ENCODE results near the gene LPP. TPM values are rescaled to one million over a fixed set of nuclear protein-coding genes. Genes with fewer than 3 reads are reported as not detected.

LPP gene
- total RNA-seq, 1 experiment from 2014 or later = 54.0 TPM

DNA sequence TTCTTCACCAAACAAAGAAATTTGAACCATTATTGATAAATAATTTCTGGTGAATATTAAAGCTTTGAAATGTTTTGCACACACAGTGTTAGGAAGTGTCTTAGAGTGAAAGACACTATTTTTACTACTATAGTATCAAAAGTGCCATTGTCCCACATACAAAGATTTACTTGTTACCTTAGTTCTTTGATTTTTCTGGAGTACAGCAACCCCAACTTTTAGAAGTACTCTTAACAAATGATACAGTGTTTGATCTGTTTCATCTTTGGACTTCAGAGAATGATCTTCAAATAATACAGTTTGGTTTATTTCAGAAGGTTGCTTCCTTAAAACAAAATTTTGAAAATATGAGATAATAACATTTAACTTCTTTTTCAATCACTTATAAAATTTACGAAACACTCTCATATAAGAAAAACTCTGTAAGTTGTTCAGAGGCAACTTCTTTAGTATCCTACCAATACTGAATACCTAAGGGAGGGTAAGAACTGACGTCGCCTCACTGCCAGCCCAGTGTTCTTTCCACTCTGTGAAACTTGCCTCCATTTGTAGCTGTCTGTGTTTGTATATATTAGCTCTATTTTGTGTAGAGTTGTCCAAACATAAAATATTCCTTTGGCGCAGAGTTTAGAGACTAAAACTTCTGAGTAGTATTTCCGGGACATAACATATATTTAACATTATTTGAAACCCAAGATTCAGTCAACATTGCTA is 464.2 kb downstream of the LPP start:
- H2AFZ ChIP-seq (ENCODE audit: low read depth, low read length, poor library complexity, severe bottlenecking) = no peak overlapping the region
- ChIA-PET POLR2A (no interaction called here), RAD21 (ENCODE audit: low non-redundant PET in 1 of 2, low total read pairs in 2 of 2, uncharacterized antibody in 2 of 2, unreplicated experiment in 2 of 2) (no interaction called here), CTCF (no interaction called here)
- no peak for DNase-seq (ENCODE audit: low read depth, low spot score)
- no peaks in the 10 kb centered on the region for H3K79me2 ChIP-seq (ENCODE audit: insufficient read depth, low read length)
- no peaks in the 10 kb centered on the region for H3K4me1 ChIP-seq (ENCODE audit: control insufficient read depth in 1 of 2, insufficient read depth in 2 of 2, low read length in 2 of 2)
- no peaks in the 10 kb centered on the region for H3K9me2 ChIP-seq (ENCODE audit: insufficient read depth)
- H3K9ac ChIP-seq (ENCODE audit: low read length) = no peak overlapping the region
- BruUV-seq (replicated peaks) = no TSS peak
- no peaks in the 10 kb centered on the region for H3K9me3 ChIP-seq (ENCODE audit: control insufficient read depth in 1 of 2, insufficient read depth in 1 of 2, low read depth in 1 of 2, low read length in 2 of 2)
- H3K4me3 ChIP-seq (replicated peaks in 1 of 2; ENCODE audit: low read depth in 1 of 2, low read length in 2 of 2) = no peak overlapping the region
- H3K27me3 ChIP-seq (ENCODE audit: insufficient read depth, low read length) = no peaks in the 10 kb centered on the region
- no peak overlapping the region for H3K27ac ChIP-seq (ENCODE audit: low read depth, low read length)
- H3K36me3 ChIP-seq (ENCODE audit: control insufficient read depth in 1 of 2, insufficient read depth in 2 of 2, low read length in 2 of 2) = no peaks in the 10 kb centered on the region
- intact Hi-C loops (cut with micrococcal nuclease) = no loop called here
- no peaks in the 10 kb centered on the region for H4K20me1 ChIP-seq (ENCODE audit: insufficient read depth)
- no peak for TF ChIP-seq SP1 (IDR thresholded peaks at IDR 0.05; ENCODE audit: low read depth)
- no peak for TF ChIP-seq ZFX (IDR thresholded peaks at IDR 0.05)
- no peak for TF ChIP-seq POLR2AphosphoS5 (IDR thresholded peaks at IDR 0.05; ENCODE audit: low read depth, low read length)
- TF ChIP-seq ZNF274 (IDR thresholded peaks at IDR 0.05; ENCODE audit: low read depth, low read length) = no peak
- no peak for TF ChIP-seq TCF7L2 (IDR thresholded peaks at IDR 0.05; ENCODE audit: borderline replicate concordance, extremely low read depth, insufficient read depth, insufficient read length)
- TF ChIP-seq, protein P1, sequence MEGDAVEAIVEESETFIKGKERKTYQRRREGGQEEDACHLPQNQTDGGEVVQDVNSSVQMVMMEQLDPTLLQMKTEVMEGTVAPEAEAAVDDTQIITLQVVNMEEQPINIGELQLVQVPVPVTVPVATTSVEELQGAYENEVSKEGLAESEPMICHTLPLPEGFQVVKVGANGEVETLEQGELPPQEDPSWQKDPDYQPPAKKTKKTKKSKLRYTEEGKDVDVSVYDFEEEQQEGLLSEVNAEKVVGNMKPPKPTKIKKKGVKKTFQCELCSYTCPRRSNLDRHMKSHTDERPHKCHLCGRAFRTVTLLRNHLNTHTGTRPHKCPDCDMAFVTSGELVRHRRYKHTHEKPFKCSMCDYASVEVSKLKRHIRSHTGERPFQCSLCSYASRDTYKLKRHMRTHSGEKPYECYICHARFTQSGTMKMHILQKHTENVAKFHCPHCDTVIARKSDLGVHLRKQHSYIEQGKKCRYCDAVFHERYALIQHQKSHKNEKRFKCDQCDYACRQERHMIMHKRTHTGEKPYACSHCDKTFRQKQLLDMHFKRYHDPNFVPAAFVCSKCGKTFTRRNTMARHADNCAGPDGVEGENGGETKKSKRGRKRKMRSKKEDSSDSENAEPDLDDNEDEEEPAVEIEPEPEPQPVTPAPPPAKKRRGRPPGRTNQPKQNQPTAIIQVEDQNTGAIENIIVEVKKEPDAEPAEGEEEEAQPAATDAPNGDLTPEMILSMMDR (IDR thresholded peaks at IDR 0.05 in 2 of 3, conservative IDR thresholded peaks at IDR 0.05 in 1 of 3; ENCODE audit: borderline replicate concordance in 1 of 3, insufficient read depth in 1 of 3, low read depth in 2 of 3, low read length in 2 of 3) = no peak
- no peak for TF ChIP-seq JUND (IDR thresholded peaks at IDR 0.05)
- no peak for TF ChIP-seq POLR2A (IDR thresholded peaks at IDR 0.05; ENCODE audit: borderline replicate concordance, extremely low read depth, insufficient read depth, insufficient read length)
- no peak for TF ChIP-seq ELF1 (IDR thresholded peaks at IDR 0.05; ENCODE audit: borderline replicate concordance, low read depth)
- TF ChIP-seq, protein P2, sequence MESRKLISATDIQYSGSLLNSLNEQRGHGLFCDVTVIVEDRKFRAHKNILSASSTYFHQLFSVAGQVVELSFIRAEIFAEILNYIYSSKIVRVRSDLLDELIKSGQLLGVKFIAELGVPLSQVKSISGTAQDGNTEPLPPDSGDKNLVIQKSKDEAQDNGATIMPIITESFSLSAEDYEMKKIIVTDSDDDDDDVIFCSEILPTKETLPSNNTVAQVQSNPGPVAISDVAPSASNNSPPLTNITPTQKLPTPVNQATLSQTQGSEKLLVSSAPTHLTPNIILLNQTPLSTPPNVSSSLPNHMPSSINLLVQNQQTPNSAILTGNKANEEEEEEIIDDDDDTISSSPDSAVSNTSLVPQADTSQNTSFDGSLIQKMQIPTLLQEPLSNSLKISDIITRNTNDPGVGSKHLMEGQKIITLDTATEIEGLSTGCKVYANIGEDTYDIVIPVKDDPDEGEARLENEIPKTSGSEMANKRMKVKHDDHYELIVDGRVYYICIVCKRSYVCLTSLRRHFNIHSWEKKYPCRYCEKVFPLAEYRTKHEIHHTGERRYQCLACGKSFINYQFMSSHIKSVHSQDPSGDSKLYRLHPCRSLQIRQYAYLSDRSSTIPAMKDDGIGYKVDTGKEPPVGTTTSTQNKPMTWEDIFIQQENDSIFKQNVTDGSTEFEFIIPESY (IDR thresholded peaks at IDR 0.05; ENCODE audit: extremely low read depth, insufficient replicate concordance, low read length) = no peak
- no peak for TF ChIP-seq YY1 (IDR thresholded peaks at IDR 0.05; ENCODE audit: extremely low read depth, insufficient replicate concordance, low read depth, low read length)
- TF ChIP-seq, protein P3, sequence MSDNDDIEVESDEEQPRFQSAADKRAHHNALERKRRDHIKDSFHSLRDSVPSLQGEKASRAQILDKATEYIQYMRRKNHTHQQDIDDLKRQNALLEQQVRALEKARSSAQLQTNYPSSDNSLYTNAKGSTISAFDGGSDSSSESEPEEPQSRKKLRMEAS (IDR thresholded peaks at IDR 0.05) = no peak
- TF ChIP-seq FOSL1 (IDR thresholded peaks at IDR 0.05; ENCODE audit: low read depth) = no peak
- TF ChIP-seq SIN3A (IDR thresholded peaks at IDR 0.05; ENCODE audit: low read depth) = no peak
- TF ChIP-seq, protein P4, sequence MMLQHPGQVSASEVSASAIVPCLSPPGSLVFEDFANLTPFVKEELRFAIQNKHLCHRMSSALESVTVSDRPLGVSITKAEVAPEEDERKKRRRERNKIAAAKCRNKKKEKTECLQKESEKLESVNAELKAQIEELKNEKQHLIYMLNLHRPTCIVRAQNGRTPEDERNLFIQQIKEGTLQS (IDR thresholded peaks at IDR 0.05) = no peak
- no peak for TF ChIP-seq RAD21 (IDR thresholded peaks at IDR 0.05; ENCODE audit: low read depth)
- no peak overlapping the region for H3K4me2 ChIP-seq (ENCODE audit: low read length)
- ATAC-seq = no peak
